Measurements from ENCODE around the gene CYP11A1.

CYP11A1 gene

DNA sequence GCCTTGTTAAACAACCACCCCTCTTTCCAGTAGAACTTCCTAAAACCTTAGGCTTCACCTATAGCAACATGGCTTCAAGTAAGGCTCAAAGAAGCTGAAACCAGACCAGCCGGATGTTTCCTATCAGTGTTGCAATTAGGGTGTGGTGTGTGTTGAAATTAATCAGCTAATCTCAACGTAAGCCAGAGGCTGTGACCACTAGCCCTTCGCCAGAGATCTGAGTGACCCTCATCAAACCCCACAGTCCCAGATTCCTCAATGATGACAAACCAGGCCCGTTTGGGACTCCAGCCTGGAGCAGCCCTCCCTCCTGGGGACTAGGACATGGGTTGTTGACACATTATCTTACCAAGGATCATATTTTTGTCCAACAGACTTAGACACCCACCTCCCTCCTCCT lies 27.3 kb downstream of the CYP11A1 start:
- no peak for DNase-seq

DNA sequence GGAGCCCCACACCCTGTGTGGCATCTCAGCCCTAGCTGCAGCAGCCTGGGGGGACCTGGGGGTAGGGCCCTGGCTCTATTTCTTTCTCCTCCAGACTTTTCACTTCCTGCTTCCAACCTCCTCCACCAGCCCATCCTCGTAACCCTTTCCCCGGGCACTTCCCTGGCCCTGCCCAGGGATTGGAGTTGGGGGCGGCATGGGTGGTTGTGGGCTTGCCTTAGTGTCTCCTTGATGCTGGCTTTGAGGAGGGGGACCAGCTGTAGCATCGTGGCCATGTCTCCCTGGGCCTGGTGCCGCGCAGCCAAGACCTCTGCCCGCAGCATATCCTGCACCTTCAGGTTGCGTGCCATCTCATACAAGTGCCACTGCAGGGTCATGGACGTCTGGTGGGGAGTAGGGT lies 28.1 kb downstream of the CYP11A1 start:
- DNase-seq = no peak

DNA sequence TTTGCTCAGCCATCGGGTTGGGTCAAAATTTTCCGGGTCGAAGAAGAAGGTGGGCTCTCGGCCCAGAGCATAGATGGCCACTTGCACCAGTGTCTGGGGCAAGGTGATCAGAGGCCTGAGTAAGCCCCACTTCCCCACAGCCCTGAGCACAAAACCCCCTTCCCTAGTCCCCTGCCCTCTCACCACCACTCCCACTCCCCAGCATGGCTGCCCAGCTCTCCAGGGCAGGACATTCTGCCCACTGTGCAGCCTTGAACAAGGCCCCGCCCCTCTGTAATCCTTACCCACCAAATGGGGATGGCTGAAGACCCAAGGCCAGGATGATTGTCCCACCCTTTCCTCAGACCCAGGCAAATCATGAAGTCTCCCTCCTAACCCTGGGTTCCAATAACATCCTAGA lies 28.8 kb downstream of the CYP11A1 start:
- DNase-seq = no peak

DNA sequence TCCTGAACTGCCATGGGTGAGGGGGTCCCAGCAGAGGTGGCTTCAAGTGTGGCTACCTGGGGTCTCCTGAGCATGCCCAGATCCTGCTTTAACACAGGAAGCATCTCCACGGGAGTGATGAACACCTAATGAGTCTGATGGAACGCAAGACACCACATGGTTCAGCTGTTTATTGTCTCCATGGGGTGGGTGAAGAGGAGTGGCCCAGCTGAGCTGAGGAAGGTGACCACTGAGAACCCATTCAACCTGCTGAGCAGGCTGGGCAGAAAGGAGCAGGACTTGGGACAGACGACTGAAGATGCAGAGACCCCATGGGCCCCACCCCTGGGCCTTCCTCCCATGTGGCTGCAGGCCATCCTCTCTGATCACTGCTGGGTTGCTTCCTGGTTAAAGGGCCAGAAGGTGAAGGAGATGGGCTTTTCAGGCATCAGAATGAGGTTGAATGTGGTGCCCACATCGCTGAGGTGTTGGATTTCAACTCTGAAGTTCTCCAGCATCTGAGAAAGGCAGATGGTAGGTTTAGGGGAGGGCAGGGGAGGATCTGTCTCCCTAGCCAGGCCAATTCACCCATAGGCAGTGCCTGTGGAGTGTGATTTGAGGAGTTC lies 29.7 kb downstream of the CYP11A1 start:
- no peak for DNase-seq

DNA sequence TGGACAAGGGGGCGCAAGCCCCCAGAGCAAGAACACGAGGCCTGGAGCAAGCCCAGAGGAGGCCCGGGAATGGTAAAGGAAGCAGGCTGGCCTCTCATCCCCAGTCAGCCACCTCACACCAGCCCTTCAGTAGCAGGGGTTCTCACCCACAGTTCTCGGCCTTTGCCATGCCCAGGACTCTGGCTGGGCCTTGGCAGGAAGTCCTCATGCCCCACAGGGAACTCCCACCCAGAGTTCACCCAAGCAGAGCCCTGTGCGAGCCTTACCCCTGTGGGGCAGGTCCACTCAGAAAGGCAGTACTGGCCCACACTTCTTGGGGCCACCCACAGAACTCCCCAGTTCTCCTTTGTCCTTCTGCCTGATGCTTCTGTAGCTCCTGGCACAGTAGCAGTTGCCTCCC lies 30.3 kb downstream of the CYP11A1 start:
- no peak for DNase-seq

DNA sequence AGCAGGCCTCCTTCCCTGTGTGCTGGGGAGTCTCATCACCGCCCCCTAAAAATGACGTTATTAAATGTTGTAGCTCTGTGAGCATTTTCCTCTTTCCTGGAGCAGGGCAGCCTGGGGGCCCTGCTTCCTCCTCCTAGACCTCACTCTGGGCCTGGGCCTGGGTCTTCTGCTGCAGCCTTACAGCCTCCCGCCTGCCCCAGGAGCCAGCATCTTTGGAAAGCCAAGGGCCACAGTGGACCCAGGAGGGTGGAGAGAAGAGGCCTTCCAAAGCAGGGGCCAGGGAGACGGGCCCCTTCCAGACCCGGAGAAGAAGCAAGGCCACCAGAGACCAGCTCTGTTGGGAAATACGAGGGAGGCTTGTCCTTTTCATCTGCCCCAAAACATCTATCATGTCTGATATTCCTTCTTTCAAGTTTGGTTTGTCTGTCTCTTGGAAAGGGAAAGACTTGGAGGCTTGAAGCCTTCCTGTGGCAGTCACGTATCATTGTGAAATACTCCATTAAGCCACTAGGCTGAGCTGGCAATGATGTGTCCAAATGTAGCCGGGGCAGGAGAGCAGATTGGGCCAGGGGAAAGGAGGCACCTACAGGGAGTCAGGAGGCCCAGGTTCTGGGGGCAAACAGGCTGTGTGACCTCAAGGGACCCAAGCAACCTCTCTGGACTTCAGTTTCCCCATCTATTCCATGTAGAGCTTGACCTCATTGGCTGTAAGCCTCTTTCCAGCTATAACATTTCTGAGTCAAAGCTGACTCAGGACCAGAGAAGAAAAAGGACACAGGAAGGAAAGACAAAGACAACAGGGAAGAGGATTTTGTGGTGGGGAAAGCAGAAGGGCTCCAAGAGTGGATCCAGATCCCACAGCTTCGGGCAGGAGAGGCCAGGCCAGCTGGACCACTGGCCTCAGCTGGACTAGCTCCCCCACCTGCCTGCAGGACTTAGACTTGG lies 31.1 kb downstream of the CYP11A1 start:
- DNase-seq = no peak

DNA sequence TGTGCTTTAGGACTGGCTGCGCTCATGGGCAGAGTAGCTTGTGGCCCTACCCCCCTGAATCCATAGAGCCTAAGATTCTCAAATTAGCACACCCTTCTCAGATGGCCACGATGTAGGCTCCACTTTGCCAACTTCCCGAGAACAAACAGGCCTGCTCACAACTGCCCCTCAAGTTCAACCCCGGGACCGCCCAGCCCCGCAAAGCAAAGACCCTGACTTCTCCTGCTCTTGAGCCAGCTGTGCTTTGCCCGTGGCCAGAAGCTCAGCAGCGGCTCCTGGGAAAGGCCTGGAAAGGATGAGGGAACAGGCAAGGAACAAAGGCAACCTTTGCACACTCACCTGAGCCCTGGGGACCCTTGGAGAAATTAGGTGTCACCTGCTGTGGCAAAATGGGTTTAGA lies 32.0 kb downstream of the CYP11A1 start:
- DNase-seq = no peak

DNA sequence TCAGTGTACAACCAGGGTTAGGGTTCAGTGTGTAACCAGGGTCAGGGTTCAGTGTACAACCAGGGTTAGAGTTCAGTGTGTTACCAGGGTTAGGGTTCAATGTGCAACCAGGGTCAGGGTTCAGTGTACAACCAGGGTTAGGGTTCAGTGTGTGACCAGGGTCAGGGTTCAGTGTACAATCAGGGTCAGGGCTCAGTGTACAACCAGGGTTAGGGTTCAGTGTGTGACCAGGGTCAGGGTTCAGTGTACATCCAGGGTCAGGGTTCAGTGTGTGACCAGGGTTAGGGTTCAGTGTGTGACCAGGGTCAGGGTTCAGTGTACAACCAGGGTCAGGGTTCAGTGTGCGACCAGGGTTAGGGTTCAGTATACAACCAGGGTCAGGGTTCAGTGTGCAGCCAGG lies 33.3 kb downstream of the CYP11A1 start:
- DNase-seq = no peak

DNA sequence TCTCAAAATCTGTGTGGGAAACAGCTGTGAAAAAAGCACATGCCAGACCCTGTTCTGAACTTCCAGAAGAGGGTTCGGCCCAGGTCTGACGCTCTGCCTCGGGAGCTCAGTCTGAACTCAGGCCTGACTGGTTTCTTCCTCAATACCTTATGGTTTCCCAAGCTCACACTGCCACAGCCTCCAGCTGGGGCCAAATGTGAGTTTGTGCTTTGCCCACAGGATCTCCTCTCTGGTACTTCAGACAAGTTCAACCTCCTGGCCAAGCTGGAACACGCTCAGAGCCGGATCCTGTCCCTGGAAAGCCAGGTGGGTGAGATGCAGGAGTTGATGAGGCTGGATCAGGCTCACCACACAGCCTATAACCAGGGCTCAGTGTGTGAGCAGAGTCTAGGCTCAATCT lies 33.8 kb downstream of the CYP11A1 start:
- DNase-seq = no peak

DNA sequence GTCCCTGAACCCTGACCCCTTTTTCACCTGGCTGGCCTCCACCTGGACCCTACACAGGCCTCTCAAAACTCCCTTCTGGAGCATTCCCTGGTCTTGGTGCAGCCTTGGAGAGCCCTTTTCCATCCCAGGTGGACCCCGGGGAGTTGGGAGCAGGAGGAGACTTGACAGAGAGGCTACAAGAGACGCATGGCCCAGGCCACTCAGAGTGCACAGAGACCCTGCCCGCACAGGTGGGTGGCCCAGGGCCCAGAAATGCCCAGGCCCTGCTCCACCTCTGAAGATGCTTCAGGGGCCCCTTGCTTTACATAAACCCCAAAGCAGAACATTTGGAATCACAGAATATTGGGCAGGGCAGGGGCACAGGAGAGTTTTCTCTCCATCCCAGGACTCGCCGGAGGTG lies 34.4 kb downstream of the CYP11A1 start:
- no peak for DNase-seq

DNA sequence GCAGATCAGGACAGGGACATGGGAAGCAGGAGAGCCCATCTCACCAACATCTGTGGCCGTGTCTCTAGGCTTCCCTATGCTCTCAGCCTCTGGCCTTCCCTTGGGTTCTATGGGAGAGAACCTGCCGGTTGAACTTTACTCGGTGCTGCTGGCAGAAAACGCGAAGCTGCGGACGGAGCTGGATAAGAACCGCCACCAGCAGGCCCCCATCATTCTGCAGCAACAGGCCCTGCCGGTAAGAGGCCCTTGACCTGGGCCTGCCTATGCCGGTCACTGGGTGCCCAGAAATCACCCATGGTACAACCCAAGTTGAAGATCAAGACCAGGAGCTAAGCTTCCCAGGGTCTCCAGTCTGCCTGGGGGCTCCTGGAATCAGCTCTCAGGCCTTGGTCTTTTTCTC lies 34.8 kb downstream of the CYP11A1 start:
- no peak for DNase-seq

DNA sequence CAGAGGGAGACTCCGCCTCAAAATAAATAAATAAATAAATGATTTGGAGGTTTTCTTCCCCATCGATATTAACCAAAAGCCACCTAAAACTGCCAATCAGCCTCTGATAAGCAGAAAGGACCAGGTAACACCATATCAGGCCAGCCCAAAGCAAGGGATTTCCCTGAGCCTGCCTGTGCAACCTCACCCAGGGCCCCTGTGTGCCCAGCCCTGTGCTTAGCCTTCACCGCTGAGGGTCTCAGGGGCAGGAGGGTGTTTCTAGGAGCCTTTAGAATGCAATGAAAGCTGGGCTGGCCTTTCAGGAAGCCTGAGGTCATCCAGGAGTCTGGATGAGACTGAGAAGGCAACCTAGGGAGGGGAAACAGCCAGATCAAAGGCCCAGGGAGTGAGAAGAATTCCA lies 35.4 kb downstream of the CYP11A1 start:
- DNase-seq = no peak

DNA sequence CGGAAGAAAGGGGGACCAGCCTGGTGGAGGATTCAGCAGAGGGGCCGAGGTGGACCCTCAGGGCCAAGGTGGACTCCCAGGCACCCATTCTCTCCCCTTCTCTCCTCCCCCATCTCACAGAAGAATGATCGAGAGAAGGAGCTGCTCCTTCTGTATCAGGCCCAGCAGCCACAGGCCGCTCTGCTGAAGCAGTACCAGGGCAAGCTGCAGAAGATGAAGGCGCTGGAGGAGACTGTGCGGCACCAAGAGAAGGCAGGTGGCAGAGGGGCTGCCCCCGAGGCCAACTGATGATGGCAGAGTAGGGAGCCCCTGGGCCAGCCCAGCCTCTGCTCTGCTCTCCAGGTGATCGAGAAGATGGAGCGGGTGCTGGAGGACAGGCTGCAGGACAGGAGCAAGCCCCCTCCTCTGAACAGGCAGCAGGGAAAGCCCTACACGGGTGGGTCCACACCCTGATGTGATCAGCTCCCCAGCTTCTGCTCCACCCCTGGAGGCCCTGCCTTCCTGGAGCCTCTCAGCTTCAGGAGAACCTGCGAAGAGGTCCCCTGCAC lies 36.5 kb downstream of the CYP11A1 start:
- DNase-seq = no peak

DNA sequence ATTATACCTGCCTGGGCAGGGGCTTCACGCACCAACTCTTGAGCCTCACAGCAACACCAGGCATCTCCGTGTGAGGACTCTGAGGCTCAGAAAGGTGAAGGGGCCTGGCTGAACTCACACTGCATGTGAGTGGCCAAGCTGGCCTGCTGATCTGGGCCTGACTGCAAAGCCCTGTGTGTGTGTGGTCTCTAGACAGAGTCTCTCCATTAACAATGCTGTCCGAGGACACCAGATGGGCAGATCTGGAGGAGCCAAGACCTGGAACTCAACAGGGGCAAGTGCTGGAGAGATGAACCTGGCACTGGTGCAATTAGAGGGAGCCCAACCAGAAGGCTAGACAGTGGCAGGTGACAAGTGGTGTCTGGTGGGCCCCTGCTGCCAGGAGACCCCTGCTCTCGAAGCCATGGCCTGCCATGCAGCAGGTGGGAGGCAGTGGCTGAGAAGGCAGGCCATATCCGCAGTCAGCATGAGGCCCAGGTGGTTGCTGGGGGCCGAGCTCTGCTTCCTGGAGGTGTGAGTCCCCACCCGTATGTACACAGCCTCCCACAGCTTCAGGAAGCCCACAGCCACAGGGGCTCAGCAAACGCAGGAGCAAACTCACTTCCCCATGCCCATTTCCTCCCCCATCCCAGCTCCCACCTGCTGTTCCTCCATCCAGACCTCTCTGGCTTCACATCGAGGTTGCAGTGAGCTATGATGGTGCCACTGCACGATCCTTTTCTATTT lies 39.0 kb downstream of the CYP11A1 start:
- DNase-seq = no peak

DNA sequence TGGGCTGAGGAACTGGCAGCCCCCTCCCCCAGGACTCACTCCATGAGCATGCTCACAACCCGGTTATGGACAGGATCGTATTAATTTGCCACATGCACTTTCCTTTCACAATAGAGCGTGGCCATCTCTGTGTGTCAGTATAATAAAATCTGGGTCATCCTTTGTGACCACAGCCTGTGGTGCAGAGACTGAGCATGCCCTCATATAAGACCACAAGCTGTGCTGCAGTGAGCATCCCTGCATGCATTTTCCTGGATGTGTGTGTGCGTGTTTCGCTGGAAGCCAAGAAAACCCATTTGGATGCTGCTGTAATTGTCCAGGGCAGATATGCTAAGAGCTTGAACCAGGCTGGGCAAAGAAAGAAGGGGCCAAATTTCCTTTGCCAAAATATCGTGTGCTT lies 39.7 kb downstream of the CYP11A1 start:
- no peak for DNase-seq

DNA sequence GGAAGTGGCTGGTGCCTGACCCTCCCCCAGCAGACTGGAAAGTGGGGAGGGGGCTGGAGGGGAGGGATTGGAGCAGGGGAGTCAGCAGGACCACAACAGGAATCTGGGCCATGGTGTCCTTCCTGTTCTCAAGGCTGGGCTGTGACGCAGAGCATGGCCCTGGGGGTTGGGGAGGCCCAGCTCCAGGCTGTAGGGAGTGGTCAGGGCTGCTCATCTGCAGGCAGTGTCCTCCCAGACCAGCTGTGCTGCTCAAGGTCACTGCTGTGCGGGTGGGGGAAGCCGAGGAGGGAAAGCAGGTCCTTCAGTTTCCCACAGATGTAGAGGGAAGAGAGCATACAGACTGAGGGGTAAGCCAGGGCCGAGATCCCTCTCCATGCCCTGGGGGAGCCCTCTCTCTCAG lies 40.7 kb downstream of the CYP11A1 start:
- no peak for DNase-seq

DNA sequence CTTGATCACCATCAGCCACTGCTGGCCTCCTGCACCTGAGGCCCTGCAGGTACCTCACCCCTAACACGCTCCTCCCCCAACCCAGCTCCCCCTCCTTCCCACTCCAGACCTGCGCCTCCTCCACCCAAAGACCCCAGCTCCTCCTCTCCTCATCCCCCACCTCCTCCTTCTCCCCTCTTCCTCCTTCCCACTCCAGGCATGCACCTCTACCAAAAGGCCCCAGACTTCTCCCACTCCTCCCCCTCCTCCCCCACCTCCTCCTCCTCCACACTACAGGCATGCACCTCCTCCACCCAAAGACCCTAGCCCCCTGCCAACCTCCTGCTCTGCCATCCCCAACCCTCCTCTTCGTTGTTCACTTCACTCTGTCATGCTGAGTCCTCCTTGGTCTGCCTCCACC lies 42.7 kb downstream of the CYP11A1 start:
- no peak for DNase-seq

DNA sequence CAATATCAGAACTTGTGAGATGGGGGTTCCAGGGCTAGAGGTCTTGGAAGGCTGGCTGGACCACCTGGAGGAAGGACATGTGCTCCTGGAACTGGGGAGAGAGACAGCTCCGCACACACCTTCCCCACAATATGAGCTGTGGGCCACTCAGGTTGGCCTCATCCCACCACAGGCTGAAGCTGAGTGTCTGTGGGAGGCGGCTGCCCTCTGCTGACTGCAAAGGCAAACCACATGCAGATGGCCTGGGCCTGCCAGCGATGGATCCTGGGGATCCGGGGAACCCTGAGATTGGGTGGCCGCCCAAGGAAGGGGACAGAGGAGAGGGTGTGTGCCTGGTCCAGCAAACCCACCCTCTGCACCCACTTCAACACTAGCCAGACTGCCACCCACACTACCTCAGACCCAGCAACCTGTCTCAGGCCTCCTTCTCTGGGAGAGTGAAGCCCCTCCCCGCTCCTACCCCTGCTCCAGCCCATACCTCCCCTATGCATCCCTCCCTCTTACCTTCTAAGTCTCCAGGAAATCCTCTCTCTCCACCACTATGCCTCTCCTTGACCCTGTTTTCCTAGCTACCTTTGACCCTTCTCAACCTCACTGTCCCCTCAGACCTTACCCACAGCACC lies 44.8 kb downstream of the CYP11A1 start:
- DNase-seq = peak; percentile 49 to 53

DNA sequence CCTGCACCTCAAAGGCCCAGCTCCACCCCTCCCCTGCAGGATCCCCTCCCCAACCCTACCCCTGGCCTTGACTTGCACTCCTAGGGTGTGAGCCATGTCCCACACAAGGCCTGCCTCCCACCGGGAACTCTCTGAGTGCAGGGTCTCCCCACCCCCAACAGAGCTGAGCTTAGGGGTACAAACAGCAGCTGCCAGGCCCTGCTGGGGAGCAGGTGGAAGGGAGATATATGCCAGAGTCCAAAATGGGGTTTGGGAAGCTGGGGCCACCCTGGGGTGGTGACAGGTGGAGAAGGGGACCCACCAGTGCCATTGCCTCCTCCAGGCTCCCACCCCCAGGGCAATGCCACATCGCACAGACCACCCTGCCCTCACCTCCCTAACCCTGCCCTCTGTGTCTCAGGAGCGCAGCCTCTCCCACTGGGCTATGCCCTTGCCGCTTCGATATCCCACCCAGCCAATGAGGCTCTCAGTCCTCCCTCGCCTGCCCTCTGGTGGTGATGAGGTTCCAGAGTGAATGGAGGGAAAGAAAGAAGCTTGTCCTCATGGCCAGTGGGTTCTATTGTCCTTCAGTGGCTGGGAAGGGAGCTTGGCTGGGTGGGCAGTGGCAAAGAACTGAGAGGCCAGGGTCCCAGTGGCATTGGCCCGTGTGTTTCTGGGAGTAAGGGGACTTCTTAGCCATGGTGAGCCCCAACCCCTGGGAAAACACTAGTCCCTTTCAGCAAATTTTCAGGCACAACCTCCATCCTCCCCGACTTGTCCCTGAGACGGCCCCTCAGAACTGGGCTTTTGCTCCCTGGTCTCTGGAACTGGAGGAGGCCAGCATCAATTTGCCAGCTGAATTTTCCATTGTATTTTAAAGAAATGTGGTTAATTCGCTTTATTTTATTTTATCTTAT lies 46.8 kb downstream of the CYP11A1 start:
- peak; percentile 28 to 46 for DNase-seq

DNA sequence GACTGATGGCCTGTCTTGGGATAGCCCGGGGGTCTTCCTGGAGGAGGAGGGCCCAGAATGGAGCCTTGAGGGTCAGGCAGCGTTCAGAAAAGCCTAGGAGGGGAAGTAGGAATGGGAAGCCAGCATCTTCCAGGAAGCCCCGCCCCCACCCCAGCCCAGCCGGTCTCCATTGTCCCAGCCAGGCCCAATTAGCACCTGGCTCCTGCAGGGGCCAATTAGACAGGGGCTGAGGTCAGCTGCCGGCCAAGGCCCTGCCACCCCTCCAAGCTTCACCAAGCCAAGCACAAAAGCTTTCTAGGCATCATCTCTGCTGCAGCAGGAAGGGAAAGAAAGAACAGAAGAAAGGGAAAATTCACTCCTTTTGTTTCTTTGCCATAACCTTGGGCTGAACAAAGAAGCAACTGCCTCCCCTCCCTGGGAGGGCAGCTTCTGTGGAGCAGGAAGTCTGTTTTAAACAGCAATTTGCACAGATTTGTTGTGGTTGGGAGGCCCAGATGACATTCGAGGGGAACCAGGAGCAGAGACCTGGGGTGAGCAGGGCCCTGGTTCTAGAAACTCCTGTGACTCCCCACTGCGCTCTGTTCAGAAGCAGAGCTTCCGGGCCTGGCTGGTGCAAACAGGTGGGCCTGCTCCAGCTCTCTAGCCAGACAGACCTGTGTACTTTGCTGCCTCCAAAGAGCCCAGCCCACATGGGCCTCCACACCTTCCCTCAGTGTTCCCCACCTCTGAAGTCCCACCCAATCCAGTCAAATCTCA lies 47.7 kb downstream of the CYP11A1 start:
- no peak for DNase-seq

DNA sequence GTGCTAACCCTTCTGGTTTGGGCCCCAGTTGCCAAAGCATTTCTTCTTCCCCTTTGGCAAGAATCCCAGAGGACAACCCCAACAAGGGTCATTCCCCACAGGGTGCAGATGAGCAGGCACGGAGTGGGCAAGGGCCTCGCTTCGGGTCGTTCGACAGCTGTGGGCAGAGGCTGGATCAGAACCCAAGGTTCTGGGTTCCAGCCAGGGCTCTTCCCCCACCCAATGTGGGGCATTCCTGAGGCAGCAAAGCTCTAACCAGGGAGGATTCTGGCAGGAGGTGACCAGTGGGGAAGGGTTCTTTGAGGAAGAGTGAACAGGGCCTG lies 48.3 kb downstream of the CYP11A1 start:
- DNase-seq = no peak

All from stimulated activated CD4-positive, alpha-beta T cell treated with anti-CD3 and anti-CD28 coated beads, Interleukin-2, amount 100 ng/mL, for 48 hours (primary cell).